Measurements from ENCODE around the gene PPP1R12C. TPM values are rescaled to one million over a fixed set of nuclear protein-coding genes. Genes with fewer than 3 reads are reported as not detected.

Gene PPP1R12C
- total RNA-seq, 4 donors from 2014 or later: 113 to 512 (median 193) TPM

DNA sequence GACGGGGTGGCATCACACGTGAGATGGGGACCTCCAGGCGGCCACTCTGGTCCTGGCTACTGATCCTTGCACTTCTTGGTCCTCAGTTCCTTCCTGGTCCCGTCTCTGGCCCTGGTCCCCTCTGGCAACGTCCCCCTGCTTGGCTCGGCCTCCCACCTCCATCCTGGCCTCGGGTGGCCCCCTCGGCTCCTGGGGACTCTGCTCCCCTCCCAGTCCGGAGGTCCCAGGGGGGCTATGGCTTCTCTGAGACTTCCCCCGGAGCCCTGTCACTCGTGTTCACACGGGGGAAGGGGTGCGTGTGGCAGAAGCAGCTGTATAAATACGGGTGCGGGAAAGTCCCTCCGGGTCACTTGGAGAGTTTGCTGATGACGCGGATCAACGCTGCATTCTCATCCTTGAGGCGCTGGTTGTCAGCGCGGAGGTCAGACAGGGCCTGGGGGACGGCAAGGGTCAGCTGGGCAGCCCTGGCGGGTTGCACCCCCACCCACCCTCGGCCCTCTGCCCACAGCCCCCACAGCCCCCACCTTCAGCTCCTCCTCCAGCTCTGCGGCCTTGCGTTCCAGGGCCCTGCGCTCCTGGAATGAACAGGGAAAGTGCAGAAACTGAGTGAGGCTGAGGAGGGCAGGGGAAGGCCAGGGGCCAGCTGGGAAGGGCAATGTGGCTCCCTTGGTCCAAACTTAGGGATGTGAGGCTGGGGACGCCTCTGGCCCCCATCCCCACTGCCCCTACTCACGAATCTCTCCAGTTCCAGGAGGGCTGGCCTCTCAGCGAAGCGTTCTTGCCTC is 26.1 kb downstream of the PPP1R12C start:
- TF ChIP-seq, protein P1, sequence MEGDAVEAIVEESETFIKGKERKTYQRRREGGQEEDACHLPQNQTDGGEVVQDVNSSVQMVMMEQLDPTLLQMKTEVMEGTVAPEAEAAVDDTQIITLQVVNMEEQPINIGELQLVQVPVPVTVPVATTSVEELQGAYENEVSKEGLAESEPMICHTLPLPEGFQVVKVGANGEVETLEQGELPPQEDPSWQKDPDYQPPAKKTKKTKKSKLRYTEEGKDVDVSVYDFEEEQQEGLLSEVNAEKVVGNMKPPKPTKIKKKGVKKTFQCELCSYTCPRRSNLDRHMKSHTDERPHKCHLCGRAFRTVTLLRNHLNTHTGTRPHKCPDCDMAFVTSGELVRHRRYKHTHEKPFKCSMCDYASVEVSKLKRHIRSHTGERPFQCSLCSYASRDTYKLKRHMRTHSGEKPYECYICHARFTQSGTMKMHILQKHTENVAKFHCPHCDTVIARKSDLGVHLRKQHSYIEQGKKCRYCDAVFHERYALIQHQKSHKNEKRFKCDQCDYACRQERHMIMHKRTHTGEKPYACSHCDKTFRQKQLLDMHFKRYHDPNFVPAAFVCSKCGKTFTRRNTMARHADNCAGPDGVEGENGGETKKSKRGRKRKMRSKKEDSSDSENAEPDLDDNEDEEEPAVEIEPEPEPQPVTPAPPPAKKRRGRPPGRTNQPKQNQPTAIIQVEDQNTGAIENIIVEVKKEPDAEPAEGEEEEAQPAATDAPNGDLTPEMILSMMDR (IDR thresholded peaks at IDR 0.05): no peak
- TF ChIP-seq POLR2A (IDR thresholded peaks at IDR 0.05): no peak
- peaks cover 0 to 23% (median 12%) of the 10 kb centered on the region in 4 donors for H3K4me1 ChIP-seq
- H3K4me3 ChIP-seq: no peak overlapping the region
- no peak overlapping the region for H3K27ac ChIP-seq
- no peak for DNase-seq
- peaks cover 0 to 53% (median 0%) of the 10 kb centered on the region in 3 donors for H3K36me3 ChIP-seq
- no peaks in the 10 kb centered on the region for H3K27me3 ChIP-seq
- H3K9me3 ChIP-seq: no peaks in the 10 kb centered on the region

DNA sequence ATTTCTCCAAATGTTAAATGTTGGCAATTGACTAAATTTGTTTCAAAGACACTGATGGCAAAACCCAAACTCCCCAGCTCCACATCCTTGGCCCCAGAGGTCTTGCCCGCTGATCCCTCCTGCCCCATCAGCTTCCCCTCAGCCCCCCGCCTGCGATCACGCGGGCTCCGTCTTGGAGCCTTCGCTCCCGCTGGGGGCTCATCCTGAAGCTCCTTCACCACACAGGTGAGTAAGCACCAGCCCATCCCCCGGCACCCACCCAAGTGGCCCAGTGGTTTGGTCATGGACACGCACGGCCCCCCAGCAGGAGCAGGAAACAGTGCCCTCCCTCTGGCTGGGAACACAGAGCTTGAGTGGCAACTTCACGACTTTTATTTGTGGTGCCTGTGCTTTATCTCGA is 26.9 kb downstream of the PPP1R12C start:
- no peak overlapping the region for H3K27ac ChIP-seq
- H3K36me3 ChIP-seq: peaks cover 0 to 45% (median 0%) of the 10 kb centered on the region in 3 donors
- DNase-seq: no peak
- TF ChIP-seq POLR2A (IDR thresholded peaks at IDR 0.05): no peak
- TF ChIP-seq, protein P1 (IDR thresholded peaks at IDR 0.05): no peak
- no peaks in the 10 kb centered on the region for H3K9me3 ChIP-seq
- H3K4me1 ChIP-seq: peaks cover 0 to 25% (median 12%) of the 10 kb centered on the region in 4 donors
- H3K27me3 ChIP-seq: no peaks in the 10 kb centered on the region
- H3K4me3 ChIP-seq: no peak overlapping the region

DNA sequence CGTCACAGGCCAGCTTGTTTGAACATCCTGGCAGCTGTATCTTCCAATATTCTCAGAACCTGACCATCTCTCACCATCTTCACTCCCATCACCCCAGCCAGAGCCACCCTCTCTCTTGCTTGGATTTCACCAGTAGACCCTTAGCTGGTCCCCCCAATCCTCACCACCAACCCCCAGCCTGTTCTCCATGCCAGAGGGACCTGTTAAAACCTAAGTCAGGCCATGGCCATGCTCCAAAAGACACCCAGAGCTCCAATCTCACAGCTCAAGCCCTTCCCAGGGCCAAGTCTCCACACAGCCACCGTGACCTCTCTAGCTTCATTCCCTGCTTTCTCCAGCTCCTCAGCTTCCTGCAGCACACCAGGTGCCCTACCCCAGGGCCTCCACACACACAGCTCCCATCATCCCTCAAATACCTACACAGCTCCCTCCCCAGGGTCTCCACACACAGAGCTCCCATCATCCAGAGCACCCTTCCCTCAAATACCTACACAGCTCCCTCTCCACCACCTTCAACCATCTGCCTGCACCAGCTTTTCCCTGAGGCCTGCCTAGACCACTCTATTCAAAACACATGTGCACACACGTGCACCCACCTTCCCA is 28.0 kb downstream of the PPP1R12C start:
- peaks cover 0 to 34% (median 0%) of the 10 kb centered on the region in 3 donors for H3K36me3 ChIP-seq

DNA sequence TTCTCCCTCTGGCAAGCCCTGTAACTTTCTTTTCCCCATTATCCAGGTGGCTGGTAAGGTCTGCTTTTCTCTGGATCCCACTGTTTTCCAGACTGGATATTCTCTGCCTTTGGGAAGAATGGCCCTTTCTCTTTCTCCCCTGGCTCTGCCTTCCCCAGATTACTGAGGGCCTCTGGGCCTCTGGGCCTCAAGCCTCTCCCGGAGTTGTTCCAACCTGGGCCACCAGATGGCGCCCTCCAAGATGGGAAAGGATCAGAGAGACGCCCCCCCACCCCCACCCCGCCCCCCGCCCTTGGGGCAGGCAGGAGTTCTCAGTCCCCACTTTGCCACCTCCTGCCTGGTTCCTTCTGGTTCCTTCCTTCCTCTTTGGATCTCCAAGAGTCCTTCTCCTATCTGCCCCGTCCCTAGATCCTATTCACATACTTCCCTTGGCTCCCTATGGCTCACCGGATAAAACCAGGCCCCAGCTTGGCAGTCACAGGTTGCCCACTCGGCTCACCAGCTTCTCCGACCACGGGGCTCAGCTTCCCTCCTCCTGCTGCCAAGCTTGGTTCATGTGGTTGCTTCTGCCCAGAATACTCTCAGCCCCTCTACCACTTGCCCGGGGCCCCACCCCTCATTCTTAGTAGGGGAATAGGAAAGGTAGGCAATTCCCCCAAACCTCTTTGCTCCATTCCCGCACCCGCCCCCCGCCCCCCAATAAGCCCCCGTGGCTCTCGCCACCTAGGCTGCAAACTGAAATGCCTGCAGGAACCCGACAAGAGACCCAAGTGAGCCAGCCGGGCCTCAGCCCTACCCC is 28.7 kb downstream of the PPP1R12C start:
- TF ChIP-seq, protein P1 (IDR thresholded peaks at IDR 0.05): peak; percentile 17 to 93 (median 47)
- no peak for TF ChIP-seq POLR2A (IDR thresholded peaks at IDR 0.05)
- Histone ChIP-seq H3K4me1 (peaks cover 0 to 25% (median 12%) of the 10 kb centered on the region in 4 donors), H3K27me3 (no peaks in the 10 kb centered on the region), H3K9me3 (no peaks in the 10 kb centered on the region), H3K36me3 (peaks cover 0 to 31% (median 0%) of the 10 kb centered on the region in 3 donors), H3K27ac (no peak overlapping the region), H3K4me3 (no peak overlapping the region)
- peak; percentile 72 to 89 (median 83) for DNase-seq

More for the DNA sequence above, 28.0 kb downstream of the PPP1R12C start:
- Histone ChIP-seq H3K4me1 (peaks cover 0 to 25% (median 12%) of the 10 kb centered on the region in 4 donors), H3K9me3 (no peaks in the 10 kb centered on the region), H3K27me3 (no peaks in the 10 kb centered on the region), H3K27ac (no peak overlapping the region), H3K4me3 (no peak overlapping the region)
- DNase-seq: no peak
- TF ChIP-seq, protein P1 (IDR thresholded peaks at IDR 0.05): no peak
- no peak for TF ChIP-seq POLR2A (IDR thresholded peaks at IDR 0.05)

DNA sequence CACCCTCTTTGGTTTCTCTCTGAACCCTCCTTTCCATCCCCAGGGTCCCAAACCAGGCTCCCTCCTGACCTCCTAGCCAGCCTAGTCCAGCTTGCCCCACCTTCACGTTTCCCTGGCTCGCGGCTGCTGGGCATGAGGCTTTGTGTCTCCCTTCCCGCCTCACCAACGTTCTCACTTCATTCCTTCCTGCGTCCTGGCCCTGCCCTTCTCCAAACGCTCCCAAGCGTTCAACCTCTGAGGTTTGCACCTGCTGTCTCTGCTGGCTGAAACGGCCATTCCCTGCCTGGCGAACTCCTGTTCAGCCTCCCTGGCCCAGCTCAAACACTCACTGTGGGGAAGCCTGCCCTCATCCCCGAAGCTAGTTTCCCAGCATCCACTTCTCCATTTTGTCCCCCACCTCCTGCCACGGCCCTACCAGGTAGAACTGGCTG is 29.4 kb downstream of the PPP1R12C start:
- Histone ChIP-seq H3K27ac (no peak overlapping the region), H3K4me3 (peak overlapping the region in 1 of 4 donors; percentile 49), H3K36me3 (peaks cover 0 to 30% (median 0%) of the 10 kb centered on the region in 3 donors)

More for the DNA sequence above, 29.4 kb downstream of the PPP1R12C start:
- TF ChIP-seq, protein P1 (IDR thresholded peaks at IDR 0.05): no peak
- TF ChIP-seq POLR2A (IDR thresholded peaks at IDR 0.05): no peak
- Histone ChIP-seq H3K27me3 (no peaks in the 10 kb centered on the region), H3K9me3 (no peaks in the 10 kb centered on the region), H3K4me1 (peaks cover 0 to 25% (median 12%) of the 10 kb centered on the region in 4 donors)
- DNase-seq: no peak

Measured in Peyer's patch (tissue), 4 donors.